K562 (cell line): Measurements from ENCODE around the gene HAP1. TPM values are rescaled to one million over a fixed set of nuclear protein-coding genes. Genes with fewer than 3 reads are reported as not detected.

Experiments used
- ATAC-seq: fragments of 200-7000 bp; cut with Tn5 transposase; 3 replicates; pipeline ENCODE4 v1.9.1; 2020; ENCODE audit warnings: moderate library complexity
- BruUV-seq: library from RNA; stranded (reverse); fragments of 400-500 nt; replicated peaks from 2 replicates; lab custom pipeline; 2021; lab: Mats Ljungman, UMichigan
- CTCF ChIA-PET: fragments of 300-600 bp; formaldehyde crosslinking; extraction: SDS; loops from one replicate; lab custom pipeline; 2021; ENCODE audit warnings: low intra/inter-chr PET ratio; lab: Yijun Ruan, JAX
- POLR2A ChIA-PET: fragments of 300-600, 350-650 bp; sonication (Branson Sonifier 250); formaldehyde crosslinking; extraction: SDS; loops from one replicate; lab custom pipeline; 2021; ENCODE audit warnings: antibody characterized with exemption, inconsistent platforms; lab: Yijun Ruan, JAX
- DNase-seq, 4 experiments: peaks; one replicate each; pipeline versions ENCODE4 v3.0.0 to v3.0.0-alpha.2; 2011 to 2018; ENCODE audit warnings: low spot score in 3 of 4, mixed read lengths in 3 of 4; ENCODE audit errors: extremely low read depth in 1 of 4
- FAIRE-seq: peaks from 2 replicates; lab custom pipeline; 2011; peaks lifted over from hg19 to GRCh38; lab: Jason Lieb, UNC
- H2AFZ ChIP-seq: 2 replicates; pipeline ENCODE4 v1.6.0; 2011; ENCODE audit warnings: low read depth, low read length, control low read depth, inconsistent platforms
- H3K27ac ChIP-seq: fragments of 200-600 bp; 3 replicates; pipeline ENCODE4 v1.8.0; 2011; ENCODE audit warnings: low read depth, mild to moderate bottlenecking, control low read depth, inconsistent platforms, low read length, moderate library complexity, mixed read lengths; ENCODE audit errors: extremely low read depth
- H3K27me3 ChIP-seq, 2 experiments: fragments of 300-600 bp in 1 of 2; 2 replicates in 1 of 2; 3 replicates in 1 of 2; pipeline versions ENCODE4 v1.6.0 to v1.8.0; 2011; ENCODE audit warnings: inconsistent platforms in 2 of 2, low read length in 2 of 2, mild to moderate bottlenecking in 1 of 2, mixed read lengths in 1 of 2, moderate library complexity in 1 of 2; ENCODE audit not compliant: control insufficient read depth in 2 of 2, insufficient read depth in 2 of 2
- H3K36me3 ChIP-seq: fragments of 300-600 bp; 3 replicates; pipeline ENCODE4 v1.8.0; 2011; ENCODE audit warnings: mild to moderate bottlenecking, low read length, inconsistent platforms; ENCODE audit not compliant: control insufficient read depth, insufficient read depth
- H3K4me1 ChIP-seq, 2 experiments: fragments of 200-600 bp in 1 of 2; replicated peaks in 1 of 2; 2 replicates in 1 of 2; 3 replicates in 1 of 2; pipeline versions ENCODE4 v1.5.1 to v1.8.0; 2011; ENCODE audit warnings: inconsistent platforms in 2 of 2, low read length in 2 of 2, mild to moderate bottlenecking in 1 of 2, mixed read lengths in 1 of 2, moderate library complexity in 1 of 2; ENCODE audit not compliant: control insufficient read depth in 2 of 2, insufficient read depth in 2 of 2
- H3K4me2 ChIP-seq: 2 replicates; pipeline ENCODE4 v1.6.1; 2011; ENCODE audit warnings: low read length, control low read depth, inconsistent platforms, mixed read lengths; ENCODE audit not compliant: insufficient read depth
- H3K4me3 ChIP-seq: fragments of 200-600 bp; sonication (generic), shearing (Covaris generic); 2 replicates; pipeline ENCODE4 v1.5.1; 2016; ENCODE audit warnings: control low read depth, inconsistent platforms
- H3K79me2 ChIP-seq: fragments of 200-600 bp; 3 replicates; pipeline ENCODE4 v1.8.0; 2011; ENCODE audit warnings: low read length, inconsistent platforms; ENCODE audit not compliant: control insufficient read depth, insufficient read depth
- H3K9ac ChIP-seq, 2 experiments: 2 replicates each; pipeline versions ENCODE4 v1.6.0 to v1.6.1; 2011; ENCODE audit warnings: low read depth in 2 of 2, low read length in 2 of 2, control low read depth in 1 of 2, inconsistent platforms in 1 of 2, mild to moderate bottlenecking in 1 of 2, mixed read lengths in 1 of 2; ENCODE audit not compliant: insufficient read depth in 1 of 2
- H3K9me1 ChIP-seq: one replicate; pipeline ENCODE4 v1.6.0; 2011; ENCODE audit warnings: inconsistent platforms, mild to moderate bottlenecking, low read length, moderate library complexity; ENCODE audit not compliant: control insufficient read depth, insufficient read depth
- H3K9me3 ChIP-seq: replicated peaks from 2 replicates; pipeline ENCODE4 v1.5.1; 2011; ENCODE audit warnings: low read depth, low read length, inconsistent platforms; ENCODE audit not compliant: control insufficient read depth, insufficient read depth
- H4K20me1 ChIP-seq: replicated peaks from 2 replicates; pipeline ENCODE4 v1.6.1; 2011; ENCODE audit warnings: low read length, inconsistent platforms, mixed read lengths; ENCODE audit not compliant: control insufficient read depth, insufficient read depth
- CEBPG ChIP-seq, 3 experiments: fragments of 200-800 bp in 1 of 3; sonication (Bioruptor generic) in 1 of 3; sonication (generic) in 1 of 3; formaldehyde crosslinking in 1 of 3; IDR thresholded peaks in 2 of 3; conservative IDR thresholded peaks in 1 of 3; 2 replicates each; pipeline versions ENCODE4 v1.6.1 to v1.8.0; 2016 to 2022; ENCODE audit warnings: missing compliant biosample characterization in 2 of 3, missing genetic modification characterization in 2 of 3, mild to moderate bottlenecking in 1 of 3, missing genetic modification reagents in 1 of 3
- MEIS2 ChIP-seq: fragments of 450-650 bp; IDR thresholded peaks from 2 replicates; pipeline ENCODE4 v1.6.1; 2014; ENCODE audit warnings: mild to moderate bottlenecking; ENCODE audit not compliant: partially characterized antibody
- NFIC ChIP-seq: fragments of 450-650 bp; IDR thresholded peaks from 2 replicates; pipeline ENCODE4 v1.6.1; 2017; ENCODE audit warnings: mild to moderate bottlenecking, inconsistent platforms
- PRDM10 ChIP-seq: fragments of 450-650 bp; IDR thresholded peaks from 2 replicates; pipeline ENCODE4 v1.6.1; 2018; ENCODE audit not compliant: partially characterized antibody
- RB1 ChIP-seq: fragments of 450-650 bp; IDR thresholded peaks from 2 replicates; pipeline ENCODE4 v1.6.1; 2017; ENCODE audit warnings: low read depth, mild to moderate bottlenecking
- TCF15 ChIP-seq: fragments of 250-450 bp; sonication (Bioruptor Pico); IDR thresholded peaks from 2 replicates; pipeline ENCODE4 v1.8.0; 2022; ENCODE audit warnings: moderate library complexity, mild to moderate bottlenecking, inconsistent platforms
- WGBS: fragments of 100-300 bp; shearing (Covaris generic); methylation state at CpG from one replicate; pipeline ENCODE4 v1.1.6; 2016; ENCODE audit warnings: low coverage, mixed read lengths; ENCODE audit not compliant: insufficient coverage; ENCODE audit errors: missing lambda C conversion rate; 5-methylcytosine and 5-hydroxymethylcytosine counted together
- in situ Hi-C: fragments of 300-500 bp; cut with MboI; formaldehyde crosslinking; loops from 4 replicates; pipeline ENCODE4 v1.15.0; 2018; ENCODE audit warnings: inconsistent platforms, mixed read lengths
- intact Hi-C: fragments of 100-400 bp; cut with micrococcal nuclease; formaldehyde crosslinking; loops from 2 replicates; pipeline ENCODE4 v1.14.2; 2022
- polyA plus RNA-seq, 8 experiments: library from polyadenylated mRNA; depleted of rRNA in 4 of 8; stranded (reverse) in 5 of 8; unstranded in 3 of 8; fragments of >200 nt; fragmentation: Nextera tagmentation in 2 of 8; fragmentation: Illumina TruSeq in 1 of 8; extraction: Ambion mirVana in 2 of 8; extraction: Trizol in 1 of 8; gene quantifications; 2 replicates each; pipeline versions ENCODE4 v1.2.1 to v1.2.3, GENCODE V29; 2011 to 2014; ENCODE audit warnings: inconsistent platforms in 1 of 8, missing spikeins in 1 of 8
- total RNA-seq, 7 experiments: library from RNA; depleted of rRNA in 6 of 7; stranded (reverse); fragments of >200 nt in 6 of 7; fragmentation: Illumina TruSeq in 2 of 7; extraction: Trizol in 2 of 7; gene quantifications; 2 replicates each; pipeline versions ENCODE4 v1.2.1 to v1.2.3, GENCODE V29; 2011 to 2021; ENCODE audit warnings: low replicate concordance in 1 of 7
- TF ChIP-seq, protein P1 (sequence below): sonication (generic); formaldehyde crosslinking; IDR thresholded peaks from 2 replicates; pipeline ENCODE4 v1.8.0; 2022; ENCODE audit warnings: missing genetic modification reagents, mild to moderate bottlenecking, moderate library complexity, borderline replicate concordance
- TF ChIP-seq, protein P2 (sequence below): fragments of 250-450 bp; sonication (Bioruptor Pico); IDR thresholded peaks from 2 replicates; pipeline ENCODE4 v1.8.0; 2022; ENCODE audit warnings: inconsistent platforms, mild to moderate bottlenecking, moderate library complexity, borderline replicate concordance

HAP1 gene
- total and polyA plus RNA-seq, 9 of the 15 experiments (the other 6 are each of a cell fraction or from before 2014, with no cell fraction given), result under 0.01 to 0.09 (median 0.04) TPM; not detected in 6

DNA sequence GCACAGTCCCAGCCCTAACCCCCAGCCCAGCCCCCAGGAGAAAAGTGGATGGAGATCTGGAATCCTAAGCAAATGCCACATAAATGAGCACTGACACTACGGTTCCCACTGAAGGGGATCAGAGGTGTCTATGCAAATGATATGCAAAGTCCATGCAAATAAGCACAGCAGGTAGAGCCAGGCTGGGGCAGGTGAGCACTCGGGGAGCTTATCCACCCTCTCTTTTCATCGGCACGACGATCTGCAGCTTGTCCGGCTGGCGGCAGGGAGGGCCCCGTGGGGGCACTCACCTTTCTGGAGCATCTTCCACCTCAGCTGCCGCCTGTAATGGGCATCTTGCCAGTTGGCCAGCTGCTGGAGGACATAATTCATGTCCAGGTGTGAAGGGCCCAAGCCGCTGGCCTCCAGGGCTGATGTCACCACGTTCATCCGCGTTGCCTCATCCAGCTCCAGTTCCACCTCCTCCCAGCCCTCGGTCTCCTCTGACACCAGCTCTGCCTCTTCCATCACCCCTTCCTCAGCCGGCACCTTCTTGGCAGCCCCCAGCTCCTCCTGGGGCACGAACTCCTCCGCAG, 9.9 kb downstream of the HAP1 start:
- Histone ChIP-seq H3K9ac (no peak overlapping the region), H3K36me3 (no peaks in the 10 kb centered on the region), H3K9me1 (no peaks in the 10 kb centered on the region), H3K9me3 (no peaks in the 10 kb centered on the region)
- intact Hi-C loops, result no loop called here
- BruUV-seq, result no TSS peak
- TF ChIP-seq, protein P1, sequence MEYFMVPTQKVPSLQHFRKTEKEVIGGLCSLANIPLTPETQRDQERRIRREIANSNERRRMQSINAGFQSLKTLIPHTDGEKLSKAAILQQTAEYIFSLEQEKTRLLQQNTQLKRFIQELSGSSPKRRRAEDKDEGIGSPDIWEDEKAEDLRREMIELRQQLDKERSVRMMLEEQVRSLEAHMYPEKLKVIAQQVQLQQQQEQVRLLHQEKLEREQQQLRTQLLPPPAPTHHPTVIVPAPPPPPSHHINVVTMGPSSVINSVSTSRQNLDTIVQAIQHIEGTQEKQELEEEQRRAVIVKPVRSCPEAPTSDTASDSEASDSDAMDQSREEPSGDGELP, result peak; percentile 21; the same call in 1 of the 2 replicates
- TF ChIP-seq CEBPG (CRISPR knock-in tag; IDR thresholded peaks at IDR 0.05), result no peak
- TF ChIP-seq CEBPG (tag; conservative IDR thresholded peaks at IDR 0.05 in 1 of 2, IDR thresholded peaks at IDR 0.05 in 1 of 2), result no peak
- no peak for TF ChIP-seq RB1
- TF ChIP-seq, protein P2, sequence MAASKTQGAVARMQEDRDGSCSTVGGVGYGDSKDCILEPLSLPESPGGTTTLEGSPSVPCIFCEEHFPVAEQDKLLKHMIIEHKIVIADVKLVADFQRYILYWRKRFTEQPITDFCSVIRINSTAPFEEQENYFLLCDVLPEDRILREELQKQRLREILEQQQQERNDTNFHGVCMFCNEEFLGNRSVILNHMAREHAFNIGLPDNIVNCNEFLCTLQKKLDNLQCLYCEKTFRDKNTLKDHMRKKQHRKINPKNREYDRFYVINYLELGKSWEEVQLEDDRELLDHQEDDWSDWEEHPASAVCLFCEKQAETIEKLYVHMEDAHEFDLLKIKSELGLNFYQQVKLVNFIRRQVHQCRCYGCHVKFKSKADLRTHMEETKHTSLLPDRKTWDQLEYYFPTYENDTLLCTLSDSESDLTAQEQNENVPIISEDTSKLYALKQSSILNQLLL (CRISPR knock-in tag), result no peak
- no peak for TF ChIP-seq TCF15 (CRISPR knock-in tag)
- TF ChIP-seq NFIC, result peak; percentile 69
- TF ChIP-seq MEIS2, result peak; percentile 52
- no peak for TF ChIP-seq PRDM10
- TF ChIP-seq, all 486 proteins: peak for 3
- Histone ChIP-seq H4K20me1 (no peaks in the 10 kb centered on the region), H3K4me1 (peaks cover 3 to 29% of the 10 kb centered on the region in 2 experiments; a peak in 3 of 5 replicates), H3K4me3 (no peak overlapping the region), H3K79me2 (no peaks in the 10 kb centered on the region), H3K27me3 (no peaks in the 10 kb centered on the region), H3K27ac (no peak overlapping the region), H2AFZ (no peak overlapping the region), H3K4me2 (no peak overlapping the region)
- WGBS, result 30% methylated on average over 17 of the region's 17 CpGs
- in situ Hi-C loops, result loop anchor here (25.0 kb wide), 1 partner anchor 388 kb away; the partner anchor contains the start of genes DHX58, HSPB9 and KAT2A
- no peak for DNase-seq
- POLR2A ChIA-PET, result interaction anchor here (0.6 to 3.2 kb wide), 7 partner anchors 8 to 266 kb away, joined by 3 to 18 read pairs (median 3); partner anchors contain the start of gene EIF1
- CTCF ChIA-PET, result no interaction called here
- no peak for ATAC-seq
- no peak for FAIRE-seq
